ENCODE results near the gene ADM2. TPM values are rescaled to one million over a fixed set of nuclear protein-coding genes. Genes with fewer than 3 reads are reported as not detected.
A peak's percentile ranks its signal among the peaks of the same experiment; 100 is the strongest.

Gene ADM2
- total and polyA plus RNA-seq, 9 donors = 0.01 to 2.6 (median 0.15) TPM; not detected in 3

GRCh38 chr22:50529416-50529896, 48.1 kb downstream of the ADM2 start:
- Histone ChIP-seq H3K27me3 (peaks cover 6% of the 10 kb centered on the region), H3K27ac (no peak overlapping the region), H3K9me3 (no peaks in the 10 kb centered on the region), H3K4me3 (peak overlapping the region; percentile 37), H3K36me3 (no peaks in the 10 kb centered on the region), H3K4me1 (ENCODE audit: insufficient read depth) (peaks cover 29% of the 10 kb centered on the region)
- intact Hi-C loops (cut with DNase I) = loop anchor here in 2 of 4 donors (10.0 kb wide), 2 partner anchors 275 to 285 kb away; partner anchors contain the start of genes HDAC10 (in 1 of the 2) and TUBGCP6 (in 1 of the 2)
- TF ChIP-seq POLR2A (IDR thresholded peaks at IDR 0.05) = no peak
- no peak for DNase-seq
- WGBS, 3 donors = 3 to 6% (median 3%) methylated on average over 21 to 50 of the region's 50 CpGs

DNA sequence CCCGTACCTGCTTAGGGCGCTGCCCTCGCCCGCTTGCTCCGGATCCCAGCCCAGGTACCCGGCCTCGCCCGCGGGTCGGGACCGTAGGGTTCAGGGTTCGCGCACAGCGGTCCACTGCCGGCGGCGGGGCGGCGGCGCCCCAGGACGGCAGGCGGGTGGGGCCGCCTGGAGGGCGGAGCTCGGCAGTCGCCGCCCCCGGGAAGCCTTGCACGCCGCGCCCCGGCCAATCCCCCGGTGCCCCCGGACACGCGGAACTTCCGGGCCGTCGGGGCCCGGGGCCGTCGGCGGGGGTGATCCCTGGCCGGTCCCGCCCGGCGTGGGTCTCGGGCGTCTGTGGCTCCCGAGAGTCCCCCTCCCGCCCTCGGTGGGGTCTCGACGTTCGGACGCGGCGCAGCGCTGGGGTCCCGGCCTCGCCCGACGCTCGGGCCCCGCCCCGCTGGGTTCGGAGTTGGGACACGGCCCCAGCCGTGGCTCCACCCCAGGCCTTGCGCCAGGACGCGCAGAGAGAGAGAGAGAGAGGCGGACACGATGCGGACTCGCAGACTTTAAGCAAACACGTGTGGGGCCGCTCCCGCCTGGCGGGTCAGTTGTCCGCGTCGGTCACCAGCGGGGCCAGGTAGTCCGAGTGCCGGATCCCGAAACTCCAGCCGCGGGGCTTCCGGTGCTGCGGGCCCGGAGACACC, 48.7 kb downstream of the ADM2 start, which contains the start of gene TYMP:
TSS of gene TYMP (minus strand) at position 116 of the 683 bp plus-strand sequence. CDS start 303 bp downstream, outside the sequence.
- Histone ChIP-seq H3K4me1 (ENCODE audit: insufficient read depth) (peaks cover 25% of the 10 kb centered on the region), H3K27ac (peak within 1 kb of the TSS in 1 of 2 donors; percentile 39), H3K36me3 (no peaks in the 10 kb centered on the region), H3K9me3 (no peaks in the 10 kb centered on the region), H3K27me3 (peaks cover 6% of the 10 kb centered on the region), H3K4me3 (peak within 1 kb of the TSS; percentile 37)
- WGBS, 3 donors = 1 to 2% (median 1%) methylated on average over 11 to 92 of the region's 92 CpGs
- DNase-seq = peak in 4 of 5 donors; percentile 58 to 72 (median 66)
- TF ChIP-seq, protein P1, sequence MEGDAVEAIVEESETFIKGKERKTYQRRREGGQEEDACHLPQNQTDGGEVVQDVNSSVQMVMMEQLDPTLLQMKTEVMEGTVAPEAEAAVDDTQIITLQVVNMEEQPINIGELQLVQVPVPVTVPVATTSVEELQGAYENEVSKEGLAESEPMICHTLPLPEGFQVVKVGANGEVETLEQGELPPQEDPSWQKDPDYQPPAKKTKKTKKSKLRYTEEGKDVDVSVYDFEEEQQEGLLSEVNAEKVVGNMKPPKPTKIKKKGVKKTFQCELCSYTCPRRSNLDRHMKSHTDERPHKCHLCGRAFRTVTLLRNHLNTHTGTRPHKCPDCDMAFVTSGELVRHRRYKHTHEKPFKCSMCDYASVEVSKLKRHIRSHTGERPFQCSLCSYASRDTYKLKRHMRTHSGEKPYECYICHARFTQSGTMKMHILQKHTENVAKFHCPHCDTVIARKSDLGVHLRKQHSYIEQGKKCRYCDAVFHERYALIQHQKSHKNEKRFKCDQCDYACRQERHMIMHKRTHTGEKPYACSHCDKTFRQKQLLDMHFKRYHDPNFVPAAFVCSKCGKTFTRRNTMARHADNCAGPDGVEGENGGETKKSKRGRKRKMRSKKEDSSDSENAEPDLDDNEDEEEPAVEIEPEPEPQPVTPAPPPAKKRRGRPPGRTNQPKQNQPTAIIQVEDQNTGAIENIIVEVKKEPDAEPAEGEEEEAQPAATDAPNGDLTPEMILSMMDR (IDR thresholded peaks at IDR 0.05) = no peak
- TF ChIP-seq POLR2A (IDR thresholded peaks at IDR 0.05) (no peak), EP300 (IDR thresholded peaks at IDR 0.05) (no peak)
- intact Hi-C loops (cut with DNase I) = loop anchor here in 2 of 4 donors (10.0 kb wide), 2 partner anchors 275 to 285 kb away; partner anchors contain the start of genes HDAC10 (in 1 of the 2) and TUBGCP6 (in 1 of the 2)

GRCh38 chr22:50530580-50530876, 49.2 kb downstream of the ADM2 start:
- H3K9me3 ChIP-seq = no peaks in the 10 kb centered on the region
- peaks cover 6% of the 10 kb centered on the region for H3K27me3 ChIP-seq
- no peaks in the 10 kb centered on the region for H3K36me3 ChIP-seq
- TF ChIP-seq, protein P1 (IDR thresholded peaks at IDR 0.05) = no peak
- TF ChIP-seq POLR2A (IDR thresholded peaks at IDR 0.05) = no peak
- no peak for TF ChIP-seq EP300 (IDR thresholded peaks at IDR 0.05)
- peak overlapping the region in 1 of 2 donors; percentile 39 for H3K27ac ChIP-seq
- peak overlapping the region; percentile 37 for H3K4me3 ChIP-seq
- peaks cover 25% of the 10 kb centered on the region for H3K4me1 ChIP-seq (ENCODE audit: insufficient read depth)
- intact Hi-C loops (cut with DNase I) = no loop called here
- WGBS, 3 donors = 0 to 1% (median 1%) methylated on average over 17 to 21 of the region's 21 CpGs
- peak in 3 of 5 donors; percentile 56 to 64 (median 61) for DNase-seq

DNA sequence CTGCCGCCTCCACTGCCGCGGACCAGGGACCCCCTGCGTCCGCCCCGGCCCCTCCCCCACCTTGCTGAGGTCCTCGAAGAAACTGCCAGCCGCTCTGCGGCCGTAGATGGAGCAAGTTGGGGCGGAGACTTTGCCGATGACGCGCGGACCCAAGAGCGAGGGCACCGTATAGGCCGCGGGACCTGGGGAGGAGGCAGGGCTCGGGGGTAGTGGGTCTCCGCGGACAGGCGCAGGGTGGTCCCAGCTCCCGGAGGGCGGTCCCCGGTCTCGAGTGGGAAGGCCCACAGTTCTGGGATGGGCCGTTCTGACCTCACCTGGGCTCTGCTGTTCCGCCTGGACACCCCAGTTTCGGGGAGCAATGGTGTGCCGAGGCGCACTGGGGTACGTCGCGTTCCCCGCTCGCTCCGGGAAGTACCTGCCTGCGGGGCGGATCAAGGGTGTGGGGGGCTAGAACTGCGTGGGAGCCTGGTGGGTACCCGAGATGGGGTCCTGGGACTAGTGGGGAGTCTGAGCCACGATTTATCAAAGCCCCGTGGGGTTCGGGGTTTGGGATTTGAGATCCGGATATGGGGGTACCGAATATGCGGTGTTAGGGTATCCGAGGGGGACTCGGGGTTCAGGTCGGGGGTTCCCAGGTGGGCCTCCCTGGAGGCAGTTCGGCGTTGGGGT, 49.7 kb downstream of the ADM2 start:
- Histone ChIP-seq H3K27me3 (peaks cover 6% of the 10 kb centered on the region), H3K36me3 (no peaks in the 10 kb centered on the region), H3K9me3 (no peaks in the 10 kb centered on the region), H3K4me1 (ENCODE audit: insufficient read depth) (peaks cover 25% of the 10 kb centered on the region), H3K27ac (peak overlapping the region in 1 of 2 donors; percentile 39), H3K4me3 (peak overlapping the region; percentile 37)
- intact Hi-C loops (cut with DNase I) = no loop called here
- TF ChIP-seq POLR2A (IDR thresholded peaks at IDR 0.05) (no peak), EP300 (IDR thresholded peaks at IDR 0.05) (no peak)
- TF ChIP-seq, protein P1 (IDR thresholded peaks at IDR 0.05) = no peak
- 3 to 6% (median 4%) methylated on average over 33 to 53 of the region's 53 CpGs for WGBS, 3 donors
- DNase-seq = peak in 3 of 5 donors; percentile 49 to 72 (median 71)
